HS-5 (cell line): ENCODE results near the gene OR8D2.

Experiments
- DNase-seq: peaks from one replicate; pipeline ENCODE4 v3.0.0-alpha.2; 2012; ENCODE audit warnings: low read depth

OR8D2 gene

GRCh38 chr11:124320097-124320496 is at the start of gene OR8D2:
Gene OR8D2 (minus strand): TSS chr11:124320197. CDS start chr11:124320197, 0 bp downstream.
- no peak for DNase-seq

- DNase-seq: no peak
These were observed 39.6 kb upstream of the OR8D2 start for GRCh38 chr11:124359566-124359965.

GRCh38 chr11:124346311-124346955 is 26.4 kb upstream of the OR8D2 start:
- DNase-seq: no peak

GRCh38 chr11:124344346-124344745 is 24.3 kb upstream of the OR8D2 start:
- no peak for DNase-seq

- DNase-seq: no peak
These were observed 20.1 kb upstream of the OR8D2 start for GRCh38 chr11:124340142-124340447.

- DNase-seq: no peak
These were observed 19.6 kb upstream of the OR8D2 start for GRCh38 chr11:124339396-124340141.

GRCh38 chr11:124331873-124332272 is 11.9 kb upstream of the OR8D2 start:
- no peak for DNase-seq

GRCh38 chr11:124329787-124330478 is 9.9 kb upstream of the OR8D2 start:
- DNase-seq: no peak

- DNase-seq: no peak
These were observed 7.8 kb upstream of the OR8D2 start for GRCh38 chr11:124327775-124328174.

GRCh38 chr11:124322356-124322755 is 2.4 kb upstream of the OR8D2 start:
- DNase-seq: no peak

GRCh38 chr11:124315052-124315451 is 4.9 kb downstream of the OR8D2 start:
- DNase-seq: peak; percentile 32

GRCh38 chr11:124313849-124314248 is 6.1 kb downstream of the OR8D2 start, which contains the start of gene OR8D1:
Gene OR8D1 (minus strand): TSS chr11:124313949. CDS start chr11:124310766, 3,183 bp downstream.
- DNase-seq: no peak

- no peak for DNase-seq
These were observed 6.9 kb downstream of the OR8D2 start for GRCh38 chr11:124313131-124313530.

GRCh38 chr11:124311670-124312069 is 8.3 kb downstream of the OR8D2 start:
- DNase-seq: no peak

- DNase-seq: no peak
These were observed 8.7 kb downstream of the OR8D2 start for GRCh38 chr11:124311269-124311668.

GRCh38 chr11:124310721-124311120 is 9.3 kb downstream of the OR8D2 start:
- no peak for DNase-seq

GRCh38 chr11:124307093-124307492 is 12.9 kb downstream of the OR8D2 start:
- DNase-seq: no peak

GRCh38 chr11:124302347-124303125 is 17.5 kb downstream of the OR8D2 start:
- no peak for DNase-seq

GRCh38 chr11:124301548-124301947 is 18.4 kb downstream of the OR8D2 start:
- DNase-seq: no peak

- DNase-seq: peak; percentile 56
These were observed 22.1 kb downstream of the OR8D2 start for GRCh38 chr11:124297921-124298320.

GRCh38 chr11:124296016-124296415 is 24.0 kb downstream of the OR8D2 start:
- no peak for DNase-seq

- DNase-seq: no peak
These were observed 25.3 kb downstream of the OR8D2 start for GRCh38 chr11:124294687-124295086.
